ENCODE data around the gene NDUFS6. TPM values are rescaled to one million over a fixed set of nuclear protein-coding genes. Genes with fewer than 3 reads are reported as not detected.
A peak's percentile ranks its signal among the peaks of the same experiment; 100 is the strongest.

NDUFS6 gene
- total RNA-seq, 4 donors from 2014 or later, result 54.7 to 66.4 (median 55.7) TPM

- Histone ChIP-seq H3K27ac (replicated peaks in 1 of 4) (no peak overlapping the region), H3K9me3 (no peaks in the 10 kb centered on the region), H3K27me3 (peaks cover 0 to 50% (median 0%) of the 10 kb centered on the region in 4 donors), H3K4me1 (no peaks in the 10 kb centered on the region), H3K4me3 (no peak overlapping the region), H3K36me3 (no peaks in the 10 kb centered on the region)
- TF ChIP-seq POLR2AphosphoS5 (IDR thresholded peaks at IDR 0.05) (no peak), EP300 (IDR thresholded peaks at IDR 0.05) (no peak)
- DNase-seq (ENCODE audit: extremely low spot score), result no peak
- intact Hi-C loops (cut with DNase I), result loop anchor here (5.0 kb wide), 1 partner anchor 281 kb away; no protein-coding TSS in a partner anchor
- 76% methylated on average over 10 of the region's 11 CpGs for WGBS
Measured at GRCh38 chr5:1761453-1761755, 39.8 kb upstream of the NDUFS6 start.

- Histone ChIP-seq H3K27me3 (peaks cover 0 to 53% (median 0%) of the 10 kb centered on the region in 4 donors), H3K4me3 (no peak overlapping the region), H3K9me3 (no peaks in the 10 kb centered on the region), H3K27ac (replicated peaks in 1 of 4) (no peak overlapping the region), H3K36me3 (no peaks in the 10 kb centered on the region), H3K4me1 (no peaks in the 10 kb centered on the region)
- TF ChIP-seq POLR2A (IDR thresholded peaks at IDR 0.05; ENCODE audit: low read depth) (no peak), CTCF (IDR thresholded peaks at IDR 0.05) (no peak), POLR2AphosphoS5 (IDR thresholded peaks at IDR 0.05) (no peak)
- intact Hi-C loops (cut with DNase I), result loop anchor here (5.0 kb wide), 1 partner anchor 280 kb away; no protein-coding TSS in a partner anchor
- DNase-seq (ENCODE audit: extremely low spot score), result no peak
- 86% methylated on average over 22 of the region's 25 CpGs for WGBS
Measured at GRCh38 chr5:1762121-1762882, 38.9 kb upstream of the NDUFS6 start.

- Histone ChIP-seq H3K4me1 (no peaks in the 10 kb centered on the region), H3K27me3 (peaks cover 0 to 56% (median 0%) of the 10 kb centered on the region in 4 donors), H3K36me3 (no peaks in the 10 kb centered on the region), H3K9me3 (no peaks in the 10 kb centered on the region), H3K4me3 (no peak overlapping the region), H3K27ac (replicated peaks in 1 of 4) (no peak overlapping the region)
- TF ChIP-seq EP300 (IDR thresholded peaks at IDR 0.05) (no peak), POLR2AphosphoS5 (IDR thresholded peaks at IDR 0.05) (no peak), POLR2A (IDR thresholded peaks at IDR 0.05; ENCODE audit: low read depth) (no peak), CTCF (IDR thresholded peaks at IDR 0.05) (no peak)
- intact Hi-C loops (cut with DNase I), result loop anchor here (5.0 kb wide), 1 partner anchor 279 kb away; no protein-coding TSS in a partner anchor
- no peak for DNase-seq (ENCODE audit: extremely low spot score)
- WGBS, result 73% methylated on average over 11 of the region's 13 CpGs
Measured at GRCh38 chr5:1762883-1763547, 38.2 kb upstream of the NDUFS6 start.

GRCh38 chr5:1763548-1763911 is 37.7 kb upstream of the NDUFS6 start:
- DNase-seq (ENCODE audit: extremely low spot score), result no peak
- 25% methylated on average over 15 of the region's 15 CpGs for WGBS
- intact Hi-C loops (cut with DNase I), result loop anchor here (5.0 kb wide), 1 partner anchor 279 kb away; no protein-coding TSS in a partner anchor
- no peak for TF ChIP-seq EP300 (IDR thresholded peaks at IDR 0.05)
- peak; percentile 37 to 56 (median 45) for TF ChIP-seq CTCF (IDR thresholded peaks at IDR 0.05)
- no peak for TF ChIP-seq POLR2A (IDR thresholded peaks at IDR 0.05; ENCODE audit: low read depth)
- no peak for TF ChIP-seq POLR2AphosphoS5 (IDR thresholded peaks at IDR 0.05)
- Histone ChIP-seq H3K4me1 (no peaks in the 10 kb centered on the region), H3K4me3 (no peak overlapping the region), H3K36me3 (no peaks in the 10 kb centered on the region), H3K9me3 (no peaks in the 10 kb centered on the region), H3K27me3 (peaks cover 0 to 62% (median 0%) of the 10 kb centered on the region in 4 donors), H3K27ac (replicated peaks in 1 of 4) (no peak overlapping the region)

GRCh38 chr5:1763960-1764605 is 37.1 kb upstream of the NDUFS6 start:
- 83% methylated on average over 32 of the region's 32 CpGs for WGBS

More at GRCh38 chr5:1763960-1764605, 37.1 kb upstream of the NDUFS6 start:
- Histone ChIP-seq H3K4me1 (no peaks in the 10 kb centered on the region), H3K36me3 (no peaks in the 10 kb centered on the region), H3K27me3 (peaks cover 0 to 64% (median 0%) of the 10 kb centered on the region in 4 donors), H3K27ac (replicated peaks in 1 of 4) (no peak overlapping the region), H3K4me3 (no peak overlapping the region), H3K9me3 (no peaks in the 10 kb centered on the region)
- TF ChIP-seq POLR2A (IDR thresholded peaks at IDR 0.05; ENCODE audit: low read depth) (no peak), POLR2AphosphoS5 (IDR thresholded peaks at IDR 0.05) (no peak), CTCF (IDR thresholded peaks at IDR 0.05) (no peak), EP300 (IDR thresholded peaks at IDR 0.05) (no peak)
- DNase-seq (ENCODE audit: extremely low spot score), result no peak
- intact Hi-C loops (cut with DNase I), result loop anchor here (5.0 kb wide), 1 partner anchor 278 kb away; no protein-coding TSS in a partner anchor

All from esophagus muscularis mucosa (tissue), 4 donors.